Activated CD4-positive, alpha-beta T cell treated with anti-CD3 and anti-CD28 coated beads, Interleukin-2, amount 10 ng/mL, durations not matched to agents 24 days and 14 days (primary cell): Measurements from ENCODE around the gene TIMM21. TPM values are rescaled to one million over a fixed set of nuclear protein-coding genes. Genes with fewer than 3 reads are reported as not detected.

Experiments used
- total RNA-seq: library from RNA; stranded (reverse); gene quantifications from 2 replicates; pipeline ENCODE4 v1.2.3, GENCODE V29; 2022

TIMM21 gene
- total RNA-seq, 1 donor from 2014 or later: 71.8 TPM

Other genes starting within 250 kb of the TIMM21 start
- gene FBXO15, start 689 bp upstream of the TIMM21 start, total RNA-seq: 1.2 and 1.3 TPM in 2 replicates
- gene CYB5A, start 143.4 kb downstream of the TIMM21 start, total RNA-seq: 34.8 and 40.7 TPM in 2 replicates
- gene C18orf63, start 167.3 kb downstream of the TIMM21 start, total RNA-seq: not detected in 2 replicates